Measurements from ENCODE around the gene CACNA1E.

Gene CACNA1E

GRCh38 chr1:181645171-181645570 is 161.9 kb downstream of the CACNA1E start:
- DNase-seq = no peak

- no peak for DNase-seq
These were observed 163.4 kb downstream of the CACNA1E start for GRCh38 chr1:181646710-181647109.

- DNase-seq = no peak
These were observed 164.2 kb downstream of the CACNA1E start for GRCh38 chr1:181647314-181648035.

- no peak for DNase-seq
These were observed 168.0 kb downstream of the CACNA1E start for GRCh38 chr1:181651276-181651675.

- DNase-seq = no peak
These were observed 172.4 kb downstream of the CACNA1E start for GRCh38 chr1:181655756-181656155.

GRCh38 chr1:181656491-181656890 is 173.2 kb downstream of the CACNA1E start:
- DNase-seq = no peak

- no peak for DNase-seq
These were observed 175.3 kb downstream of the CACNA1E start for GRCh38 chr1:181658581-181658980.

GRCh38 chr1:181659321-181659957 is 176.1 kb downstream of the CACNA1E start:
- DNase-seq = no peak

- no peak for DNase-seq
These were observed 177.3 kb downstream of the CACNA1E start for GRCh38 chr1:181660621-181661020.

- no peak for DNase-seq
These were observed 178.3 kb downstream of the CACNA1E start for GRCh38 chr1:181661569-181661968.

- no peak for DNase-seq
These were observed 179.3 kb downstream of the CACNA1E start for GRCh38 chr1:181662606-181663005.

- no peak for DNase-seq
These were observed 181.2 kb downstream of the CACNA1E start for GRCh38 chr1:181664543-181664942.

GRCh38 chr1:181669246-181669645 is 185.9 kb downstream of the CACNA1E start:
- no peak for DNase-seq

- no peak for DNase-seq
These were observed 191.3 kb downstream of the CACNA1E start for GRCh38 chr1:181674617-181675016.

- no peak for DNase-seq
These were observed 192.0 kb downstream of the CACNA1E start for GRCh38 chr1:181675091-181675917.

- DNase-seq = no peak
These were observed 192.5 kb downstream of the CACNA1E start for GRCh38 chr1:181675918-181676190.

- DNase-seq = no peak
These were observed 193.0 kb downstream of the CACNA1E start for GRCh38 chr1:181676269-181676668.

GRCh38 chr1:181680332-181680731 is 197.0 kb downstream of the CACNA1E start:
- no peak for DNase-seq

- DNase-seq = no peak
These were observed 197.6 kb downstream of the CACNA1E start for GRCh38 chr1:181680871-181681270.

GRCh38 chr1:181685211-181685610 is 201.9 kb downstream of the CACNA1E start:
- DNase-seq = no peak

GRCh38 chr1:181701891-181702290 is 218.6 kb downstream of the CACNA1E start:
- no peak for DNase-seq

GRCh38 chr1:181704546-181704945 is 221.2 kb downstream of the CACNA1E start:
- no peak for DNase-seq

- DNase-seq = no peak
These were observed 228.5 kb downstream of the CACNA1E start for GRCh38 chr1:181711820-181712219.

- no peak for DNase-seq
These were observed 229.4 kb downstream of the CACNA1E start for GRCh38 chr1:181712711-181713110.

Data from amniotic stem cell (primary cell).